IMR-90 (cell line): Measurements from ENCODE around the gene HOXA2. TPM values are rescaled to one million over a fixed set of nuclear protein-coding genes. Genes with fewer than 3 reads are reported as not detected.

ENCODE experiments used
- ATAC-seq: fragments of 200-7000 bp; cut with Tn5 transposase; 2 replicates; pipeline ENCODE4 v1.9.1; 2020; ENCODE audit warnings: low read depth, mild to moderate bottlenecking, moderate library complexity
- BruUV-seq: library from RNA; stranded (reverse); fragments of 400-500 nt; replicated peaks from 2 replicates; lab custom pipeline; 2021; lab: Mats Ljungman, UMichigan
- CTCF ChIA-PET: fragments of 300-600 bp; formaldehyde crosslinking; extraction: SDS; loops from one replicate; lab custom pipeline; 2021; ENCODE audit warnings: antibody characterized with exemption; lab: Yijun Ruan, JAX
- POLR2A ChIA-PET: fragments of 300-600 bp; sonication (Branson Sonifier 250); formaldehyde crosslinking; loops from one replicate; lab custom pipeline; 2022; ENCODE audit warnings: antibody characterized with exemption; ENCODE audit not compliant: unreplicated experiment; lab: Charles Lee
- DNase-seq: peaks from one replicate; pipeline ENCODE4 v3.0.0; 2013
- H2AFZ ChIP-seq: replicated peaks from 2 replicates; pipeline ENCODE3; 2013; ENCODE audit warnings: low read length, mild to moderate bottlenecking; ENCODE audit not compliant: poor library complexity
- H2AK5ac ChIP-seq: 2 replicates; pipeline ENCODE4 v1.6.1; 2013; ENCODE audit warnings: low read depth, low read length, inconsistent platforms
- H2AK9ac ChIP-seq: replicated peaks from 2 replicates; pipeline ENCODE3; 2013; ENCODE audit warnings: mild to moderate bottlenecking, low read depth, low read length, moderate library complexity; ENCODE audit not compliant: poor library complexity
- H2BK120ac ChIP-seq: 2 replicates; pipeline ENCODE4 v1.6.1; 2013; ENCODE audit warnings: low read depth, low read length, inconsistent platforms
- H2BK15ac ChIP-seq: 3 replicates; pipeline ENCODE4 v1.6.1; 2013; ENCODE audit warnings: low read depth, low read length, inconsistent platforms
- H2BK20ac ChIP-seq: 2 replicates; pipeline ENCODE4 v1.6.1; 2013; ENCODE audit warnings: low read depth, mild to moderate bottlenecking, inconsistent platforms, low read length, moderate library complexity
- H2BK5ac ChIP-seq: 2 replicates; pipeline ENCODE4 v1.6.1; 2013; ENCODE audit warnings: mild to moderate bottlenecking, low read depth, low read length, inconsistent platforms; ENCODE audit not compliant: poor library complexity, severe bottlenecking
- H3K14ac ChIP-seq: replicated peaks from 2 replicates; pipeline ENCODE4 v1.6.1; 2013; ENCODE audit warnings: low read depth, low read length, inconsistent platforms
- H3K18ac ChIP-seq: 2 replicates; pipeline ENCODE4 v1.6.1; 2013; ENCODE audit warnings: low read depth, low read length, control low read depth
- H3K23ac ChIP-seq: 2 replicates; pipeline ENCODE4 v1.6.1; 2013; ENCODE audit warnings: low read depth, low read length, inconsistent platforms
- H3K27ac ChIP-seq: 2 replicates; pipeline ENCODE4 v1.5.1; 2013; ENCODE audit warnings: mild to moderate bottlenecking, control low read depth, low read length; ENCODE audit not compliant: insufficient read depth
- H3K27me3 ChIP-seq: 2 replicates; pipeline ENCODE4 v1.6.1; 2013; ENCODE audit warnings: low read length; ENCODE audit not compliant: control insufficient read depth, insufficient read depth
- H3K36me3 ChIP-seq: 2 replicates; pipeline ENCODE4 v1.6.1; 2013; ENCODE audit warnings: low read length, mixed read lengths; ENCODE audit not compliant: control insufficient read depth, insufficient read depth
- H3K4ac ChIP-seq: 2 replicates; pipeline ENCODE4 v1.6.1; 2013; ENCODE audit warnings: low read depth, low read length, inconsistent platforms
- H3K4me1 ChIP-seq: 2 replicates; pipeline ENCODE4 v1.6.1; 2013; ENCODE audit warnings: low read length, mixed read lengths; ENCODE audit not compliant: control insufficient read depth, insufficient read depth
- H3K4me2 ChIP-seq: 2 replicates; pipeline ENCODE4 v1.6.1; 2013; ENCODE audit warnings: low read depth, mild to moderate bottlenecking, control low read depth, low read length, moderate library complexity
- H3K4me3 ChIP-seq: 2 replicates; pipeline ENCODE4 v1.5.1; 2013; ENCODE audit warnings: low read depth, mild to moderate bottlenecking, control low read depth, low read length, moderate library complexity; ENCODE audit not compliant: insufficient read depth
- H3K56ac ChIP-seq: 2 replicates; pipeline ENCODE4 v1.6.1; 2013; ENCODE audit warnings: low read length, inconsistent platforms; ENCODE audit not compliant: insufficient read depth; ENCODE audit errors: extremely low read depth
- H3K79me1 ChIP-seq, 2 experiments: 2 replicates each; pipeline ENCODE4 v1.6.1; 2013; ENCODE audit warnings: low read length in 2 of 2, inconsistent platforms in 1 of 2, low read depth in 1 of 2
- H3K9ac ChIP-seq: 2 replicates; pipeline ENCODE4 v1.6.1; 2013; ENCODE audit warnings: low read depth, low read length, control low read depth
- H3K9me1 ChIP-seq: 2 replicates; pipeline ENCODE4 v1.6.1; 2013; ENCODE audit warnings: low read length, inconsistent platforms; ENCODE audit not compliant: insufficient read depth
- H3K9me3 ChIP-seq: 2 replicates; pipeline ENCODE4 v1.6.1; 2013; ENCODE audit warnings: low read length; ENCODE audit not compliant: control insufficient read depth, insufficient read depth
- H4K20me1 ChIP-seq: 2 replicates; pipeline ENCODE4 v1.6.1; 2013; ENCODE audit warnings: low read length, inconsistent platforms; ENCODE audit not compliant: insufficient read depth
- H4K5ac ChIP-seq: 2 replicates; pipeline ENCODE4 v1.6.1; 2013; ENCODE audit warnings: mild to moderate bottlenecking, low read depth, low read length, control low read depth
- H4K8ac ChIP-seq, 2 experiments: 2 replicates each; pipeline ENCODE4 v1.6.1; 2013; ENCODE audit warnings: low read depth in 2 of 2, low read length in 2 of 2, control low read depth in 1 of 2, inconsistent platforms in 1 of 2
- H4K91ac ChIP-seq: 2 replicates; pipeline ENCODE4 v1.6.1; 2013; ENCODE audit warnings: low read depth, low read length, inconsistent platforms; ENCODE audit not compliant: insufficient read depth
- CHD1 ChIP-seq: IDR thresholded peaks from 2 replicates; pipeline ENCODE4 v1.6.1; 2012; ENCODE audit warnings: low read depth, low read length, improper control_type of control experiment
- FOS ChIP-seq: fragments of 150-350 bp; IDR thresholded peaks from 2 replicates; pipeline ENCODE4 v1.6.1; 2016; ENCODE audit warnings: low read depth, low read length
- RAD21 ChIP-seq: IDR thresholded peaks from 2 replicates; pipeline ENCODE4 v1.6.1; 2012; ENCODE audit warnings: low read length, improper control_type of control experiment
- WGBS, 2 experiments: methylation state at CpG; one replicate each; pipeline versions ENCODE4 v1.1.5 to v1.1.7; 2013; ENCODE audit warnings: missing lambda C conversion rate in 2 of 2; ENCODE audit not compliant: insufficient read length in 1 of 2; ENCODE audit errors: extremely low coverage in 2 of 2; 5-methylcytosine and 5-hydroxymethylcytosine counted together
- dilution Hi-C: fragments of 300-500 bp; cut with HindIII; formaldehyde crosslinking; loops from one replicate; pipeline ENCODE4 v1.14.3; 2018; ENCODE audit warnings: low sequenced_read_pairs; ENCODE audit not compliant: unreplicated experiment
- in situ Hi-C: fragments of 300-500 bp; cut with MboI; formaldehyde crosslinking; loops from 3 replicates; pipeline ENCODE4 v1.14.3; 2019; ENCODE audit warnings: low sequenced_read_pairs, inconsistent platforms, mixed read lengths
- intact Hi-C: fragments of 100-400 bp; cut with micrococcal nuclease; formaldehyde crosslinking; loops from 2 replicates; pipeline ENCODE4 v1.10.0; 2022
- polyA plus RNA-seq, 3 experiments: library from polyadenylated mRNA; depleted of rRNA; stranded (reverse); fragments of >200 nt; gene quantifications; 2 replicates each; pipeline ENCODE4 v1.2.3, GENCODE V29; 2012; ENCODE audit warnings: low replicate concordance in 1 of 3
- total RNA-seq: library from RNA; depleted of rRNA; stranded (reverse); fragments of >200 nt; gene quantifications from 2 replicates; pipeline ENCODE4 v1.2.3, GENCODE V29; 2012
- TF ChIP-seq, protein P1 (sequence below): conservative IDR thresholded peaks from 2 replicates; pipeline ENCODE4 v1.5.1; 2012; ENCODE audit warnings: mild to moderate bottlenecking, low read depth, low read length, improper control_type of control experiment

Gene HOXA2
- total and polyA plus RNA-seq, 2 of the 4 experiments (the other 2 are of a cell fraction) = 1.6 to 3.9 TPM

DNA sequence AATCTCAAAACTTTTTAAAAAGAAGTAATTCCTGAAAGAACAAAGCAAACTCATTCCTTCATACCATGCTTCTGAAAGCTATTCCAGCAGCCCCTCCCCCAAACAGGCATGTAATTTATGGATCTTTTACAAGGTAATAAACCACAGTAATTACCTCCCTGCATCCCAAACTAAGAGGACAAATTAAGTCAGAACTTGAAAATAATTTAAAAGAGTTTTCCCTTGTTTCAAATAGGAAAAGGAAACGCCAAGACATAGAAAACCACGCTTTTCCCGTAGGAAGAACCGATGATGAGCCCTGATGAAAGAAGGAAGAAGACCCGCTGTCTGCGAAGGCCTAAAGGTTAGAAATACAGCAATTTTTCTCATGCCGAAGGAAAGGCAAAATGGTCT lies 19.2 kb upstream of the HOXA2 start:
- in situ Hi-C loops = no loop called here
- H3K27me3 ChIP-seq = no peaks in the 10 kb centered on the region
- peaks cover 5% of the 10 kb centered on the region; the same call in 1 of the 2 replicates for H3K36me3 ChIP-seq
- peak overlapping the region; percentile 90 to 93; a peak in 3 of 4 replicates for H4K8ac ChIP-seq
- H2BK5ac ChIP-seq = peak overlapping the region; percentile 88
- peak overlapping the region; percentile 96 for H3K9ac ChIP-seq
- H2AFZ ChIP-seq = peak overlapping the region; percentile 84
- peak overlapping the region; percentile 76 for H3K56ac ChIP-seq
- DNase-seq = peak; percentile 23
- peak overlapping the region; percentile 63 for H2BK20ac ChIP-seq
- H3K4me1 ChIP-seq = peaks cover 36% of the 10 kb centered on the region
- peak overlapping the region; percentile 94 for H2BK120ac ChIP-seq
- intact Hi-C loops = loop anchor here (2.0 to 5.0 kb wide), 2 partner anchors 23 to 919 kb away; partner anchors contain the start of genes CBX3 and HNRNPA2B1
- no peak overlapping the region for H2AK9ac ChIP-seq
- no peak for ATAC-seq
- BruUV-seq = no TSS peak
- H3K23ac ChIP-seq = peak overlapping the region; percentile 80
- ChIA-PET CTCF (interaction anchor here (0.6 to 1.2 kb wide), 2 partner anchors 23 to 40 kb away, joined by 3 read pairs; no protein-coding TSS in a partner anchor), POLR2A (interaction anchor here (1.5 kb wide), 1 partner anchor 16 kb away, joined by 3 read pairs; no protein-coding TSS in a partner anchor)
- H2AK5ac ChIP-seq = 0 out of 2 replicates have a peak overlapping the region, but pooled peaks have one; percentile 76
- H3K4me2 ChIP-seq = peak overlapping the region; percentile 95
- H3K27ac ChIP-seq = peak overlapping the region; percentile 99
- dilution Hi-C loops = no loop called here
- H3K4ac ChIP-seq = peak overlapping the region; percentile 98
- peak overlapping the region; percentile 64 for H2BK15ac ChIP-seq
- H4K20me1 ChIP-seq = 0 out of 2 replicates have a peak, but pooled peaks cover 2% of the 10 kb centered on the region
- peak overlapping the region; percentile 92 for H4K5ac ChIP-seq
- peak overlapping the region; percentile 48 for H3K4me3 ChIP-seq
- H3K14ac ChIP-seq = peak overlapping the region; percentile 94
- peak overlapping the region; percentile 67 for H3K18ac ChIP-seq
- no peaks in the 10 kb centered on the region for H3K9me3 ChIP-seq
- 0% methylated on average over 2 of the region's 7 CpGs; no CpG with 5 or more reads in 1 of the 2 experiments for WGBS, 2 experiments
- peak overlapping the region; percentile 96 for H4K91ac ChIP-seq
- TF ChIP-seq CHD1 (peak; percentile 34; the same call in 1 of the 2 replicates), FOS (no peak), RAD21 (no peak)
- TF ChIP-seq, protein P1, sequence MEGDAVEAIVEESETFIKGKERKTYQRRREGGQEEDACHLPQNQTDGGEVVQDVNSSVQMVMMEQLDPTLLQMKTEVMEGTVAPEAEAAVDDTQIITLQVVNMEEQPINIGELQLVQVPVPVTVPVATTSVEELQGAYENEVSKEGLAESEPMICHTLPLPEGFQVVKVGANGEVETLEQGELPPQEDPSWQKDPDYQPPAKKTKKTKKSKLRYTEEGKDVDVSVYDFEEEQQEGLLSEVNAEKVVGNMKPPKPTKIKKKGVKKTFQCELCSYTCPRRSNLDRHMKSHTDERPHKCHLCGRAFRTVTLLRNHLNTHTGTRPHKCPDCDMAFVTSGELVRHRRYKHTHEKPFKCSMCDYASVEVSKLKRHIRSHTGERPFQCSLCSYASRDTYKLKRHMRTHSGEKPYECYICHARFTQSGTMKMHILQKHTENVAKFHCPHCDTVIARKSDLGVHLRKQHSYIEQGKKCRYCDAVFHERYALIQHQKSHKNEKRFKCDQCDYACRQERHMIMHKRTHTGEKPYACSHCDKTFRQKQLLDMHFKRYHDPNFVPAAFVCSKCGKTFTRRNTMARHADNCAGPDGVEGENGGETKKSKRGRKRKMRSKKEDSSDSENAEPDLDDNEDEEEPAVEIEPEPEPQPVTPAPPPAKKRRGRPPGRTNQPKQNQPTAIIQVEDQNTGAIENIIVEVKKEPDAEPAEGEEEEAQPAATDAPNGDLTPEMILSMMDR = no peak
- peaks cover 5 to 48% of the 10 kb centered on the region in 2 experiments; a peak in 3 of 4 replicates for H3K79me1 ChIP-seq
- H3K9me1 ChIP-seq = peaks cover 12% of the 10 kb centered on the region
